ENCODE measurements around the gene NRP2. TPM values are rescaled to one million over a fixed set of nuclear protein-coding genes. Genes with fewer than 3 reads are reported as not detected.

Gene NRP2
- total RNA-seq, 2 experiments from 2014 or later: 1.4 to 2.3 TPM

- H3K4me1 Mint-ChIP-seq: peaks cover 4% of the 10 kb centered on the region
- H3K27ac Mint-ChIP-seq: no peak overlapping the region
- peaks cover 3% of the 10 kb centered on the region for H3K27me3 Mint-ChIP-seq
- ChIA-PET CTCF (no interaction called here), POLR2A (no interaction called here)
- no peaks in the 10 kb centered on the region for H3K9me3 Mint-ChIP-seq
- DNase-seq: no peak
- no peaks in the 10 kb centered on the region for H3K36me3 Mint-ChIP-seq (ENCODE audit: low read depth)
- no peak overlapping the region for H3K4me3 Mint-ChIP-seq
These were observed 17.4 kb downstream of the NRP2 start for GRCh38 chr2:205699515-205700289.

- CTCF ChIA-PET: no interaction called here
- Mint-ChIP-seq H3K4me1 (peaks cover 4% of the 10 kb centered on the region), H3K27ac (no peak overlapping the region), H3K9me3 (no peaks in the 10 kb centered on the region), H3K36me3 (ENCODE audit: low read depth) (no peaks in the 10 kb centered on the region), H3K4me3 (no peak overlapping the region), H3K27me3 (peaks cover 1% of the 10 kb centered on the region)
- DNase-seq: no peak
- POLR2A ChIA-PET: no interaction called here
These were observed 18.2 kb downstream of the NRP2 start for GRCh38 chr2:205700331-205701132.

GRCh38 chr2:205701509-205701908 lies 19.2 kb downstream of the NRP2 start:
- no peaks in the 10 kb centered on the region for H3K9me3 Mint-ChIP-seq
- H3K27ac Mint-ChIP-seq: no peak overlapping the region
- H3K27me3 Mint-ChIP-seq: peaks cover 1% of the 10 kb centered on the region
- CTCF ChIA-PET: no interaction called here
- DNase-seq: no peak
- no peak overlapping the region for H3K4me3 Mint-ChIP-seq
- peaks cover 12% of the 10 kb centered on the region for H3K4me1 Mint-ChIP-seq
- POLR2A ChIA-PET: no interaction called here
- H3K36me3 Mint-ChIP-seq (ENCODE audit: low read depth): no peaks in the 10 kb centered on the region

DNA sequence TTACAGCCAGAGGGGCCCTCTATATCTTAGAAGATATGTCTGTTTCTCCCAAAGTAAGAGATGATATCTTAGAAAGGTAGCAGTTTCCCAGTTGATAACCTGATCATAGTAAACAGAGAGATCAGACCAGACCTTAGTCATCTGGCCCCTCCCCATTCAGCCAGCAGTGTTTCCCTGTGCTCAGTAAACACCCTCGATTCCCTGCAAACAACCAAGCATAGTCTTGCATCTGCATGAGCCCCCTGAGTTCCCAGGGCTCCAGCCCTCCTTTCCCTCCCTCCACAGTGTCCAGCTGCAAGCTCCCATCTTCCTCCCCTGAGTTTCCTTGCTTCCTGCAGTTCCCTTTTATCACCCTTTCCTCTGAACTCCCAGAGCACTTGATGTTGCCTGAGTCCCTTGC lies 20.3 kb downstream of the NRP2 start:
- no peaks in the 10 kb centered on the region for H3K9me3 Mint-ChIP-seq
- no peak for DNase-seq
- no peaks in the 10 kb centered on the region for H3K36me3 Mint-ChIP-seq (ENCODE audit: low read depth)
- H3K27me3 Mint-ChIP-seq: no peaks in the 10 kb centered on the region
- no peak overlapping the region for H3K4me3 Mint-ChIP-seq
- no peak overlapping the region for H3K27ac Mint-ChIP-seq
- POLR2A ChIA-PET: no interaction called here
- peaks cover 22% of the 10 kb centered on the region for H3K4me1 Mint-ChIP-seq
- CTCF ChIA-PET: no interaction called here

- no peak overlapping the region for H3K27ac Mint-ChIP-seq
- no peak for DNase-seq
- CTCF ChIA-PET: no interaction called here
- peaks cover 26% of the 10 kb centered on the region for H3K4me1 Mint-ChIP-seq
- H3K36me3 Mint-ChIP-seq (ENCODE audit: low read depth): no peaks in the 10 kb centered on the region
- H3K4me3 Mint-ChIP-seq: no peak overlapping the region
- POLR2A ChIA-PET: no interaction called here
- H3K27me3 Mint-ChIP-seq: no peaks in the 10 kb centered on the region
- no peaks in the 10 kb centered on the region for H3K9me3 Mint-ChIP-seq
These were observed 21.3 kb downstream of the NRP2 start for GRCh38 chr2:205703471-205704126.

DNA sequence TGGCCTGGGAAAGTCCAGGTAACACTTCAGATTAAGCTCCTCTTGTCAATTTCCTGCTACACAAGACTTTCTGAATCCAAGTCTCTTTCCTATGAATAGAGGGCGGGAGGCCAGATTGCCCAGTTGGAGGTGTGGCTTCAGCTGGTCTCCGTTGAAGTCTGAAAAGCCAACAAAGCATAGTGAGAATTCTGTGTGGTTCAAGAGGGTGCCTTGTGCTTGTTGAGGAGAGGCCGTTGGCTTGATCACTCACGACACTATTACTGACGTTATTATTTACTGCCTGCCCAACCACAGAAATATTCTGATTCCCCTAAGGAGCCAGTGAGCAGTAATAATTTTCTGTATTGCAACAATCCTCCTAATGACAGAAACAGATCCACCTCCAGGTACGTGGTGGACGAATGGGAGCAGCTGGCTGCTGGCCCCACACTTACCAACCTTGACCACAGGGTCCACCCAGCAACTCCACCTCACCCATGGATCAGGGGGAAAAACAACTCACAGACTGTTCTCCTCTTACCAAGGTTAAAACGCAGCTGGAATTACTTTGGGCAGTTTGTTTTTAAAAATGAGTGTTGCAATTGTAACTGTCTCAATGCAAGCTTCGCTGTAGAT lies 21.9 kb downstream of the NRP2 start:
- DNase-seq: no peak
- ChIA-PET CTCF (no interaction called here), POLR2A (no interaction called here)
- H3K9me3 Mint-ChIP-seq: no peaks in the 10 kb centered on the region
- peaks cover 28% of the 10 kb centered on the region for H3K4me1 Mint-ChIP-seq
- H3K4me3 Mint-ChIP-seq: no peak overlapping the region
- H3K36me3 Mint-ChIP-seq (ENCODE audit: low read depth): no peaks in the 10 kb centered on the region
- H3K27me3 Mint-ChIP-seq: no peaks in the 10 kb centered on the region
- no peak overlapping the region for H3K27ac Mint-ChIP-seq

DNA sequence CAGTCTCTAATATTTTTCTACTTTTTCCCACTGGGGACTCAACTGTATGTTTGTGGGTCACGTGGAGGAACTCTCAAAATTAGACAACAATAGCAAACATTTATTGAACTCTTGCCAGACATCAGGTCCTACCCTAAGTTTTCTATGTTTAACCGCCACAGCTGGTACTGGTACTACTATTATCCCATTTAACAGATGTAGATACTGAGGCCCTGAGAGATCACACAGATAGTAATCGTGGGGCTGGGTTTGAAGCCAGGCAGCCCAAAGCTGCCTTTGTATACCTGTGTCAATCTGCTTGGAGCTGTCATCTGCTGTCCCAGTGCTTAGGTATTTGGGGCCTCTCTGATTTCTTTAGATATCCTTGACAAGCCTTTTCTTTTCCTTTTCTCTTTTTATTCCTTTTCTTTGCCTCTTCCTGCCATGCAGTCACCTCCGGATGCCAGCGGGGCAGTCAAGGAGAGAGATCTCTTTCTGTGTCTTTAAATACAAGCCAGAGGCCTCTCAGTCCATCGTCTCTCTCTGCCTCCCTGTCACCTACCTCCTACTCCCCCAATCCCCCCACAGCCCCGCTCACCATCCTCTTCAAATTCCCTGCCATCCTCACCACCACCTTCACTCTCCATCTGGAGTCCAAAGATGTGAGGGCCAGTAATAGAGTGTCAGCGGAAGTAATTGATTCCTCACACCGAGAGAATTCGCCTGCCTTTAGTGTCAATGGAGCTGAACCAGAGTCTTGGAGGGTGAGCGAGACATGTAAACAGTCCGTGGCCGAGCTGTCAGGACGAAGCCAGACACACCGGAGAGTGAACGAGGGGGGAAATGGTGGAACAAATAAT lies 23.4 kb downstream of the NRP2 start:
- no peaks in the 10 kb centered on the region for H3K36me3 Mint-ChIP-seq (ENCODE audit: low read depth)
- peaks cover 25% of the 10 kb centered on the region for H3K4me1 Mint-ChIP-seq
- no peaks in the 10 kb centered on the region for H3K27me3 Mint-ChIP-seq
- DNase-seq: no peak
- CTCF ChIA-PET: interaction anchor here (1.3 kb wide), 1 partner anchor 27 kb away, joined by 3 read pairs; no protein-coding TSS in a partner anchor
- POLR2A ChIA-PET: no interaction called here
- no peak overlapping the region for H3K4me3 Mint-ChIP-seq
- H3K27ac Mint-ChIP-seq: peak overlapping the region; percentile 85
- no peaks in the 10 kb centered on the region for H3K9me3 Mint-ChIP-seq

- Mint-ChIP-seq H3K27me3 (no peaks in the 10 kb centered on the region), H3K36me3 (ENCODE audit: low read depth) (no peaks in the 10 kb centered on the region), H3K27ac (peak overlapping the region; percentile 85), H3K4me3 (no peak overlapping the region), H3K4me1 (peaks cover 25% of the 10 kb centered on the region), H3K9me3 (no peaks in the 10 kb centered on the region)
- peak; percentile 57 for DNase-seq
- POLR2A ChIA-PET: interaction anchor here (1.2 kb wide), 1 partner anchor 25 kb away, joined by 3 read pairs; the partner anchor contains the start of gene NRP2
- CTCF ChIA-PET: interaction anchor here (1.3 kb wide), 1 partner anchor 28 kb away, joined by 3 read pairs; no protein-coding TSS in a partner anchor
These were observed 24.6 kb downstream of the NRP2 start for GRCh38 chr2:205706769-205707381.

DNA sequence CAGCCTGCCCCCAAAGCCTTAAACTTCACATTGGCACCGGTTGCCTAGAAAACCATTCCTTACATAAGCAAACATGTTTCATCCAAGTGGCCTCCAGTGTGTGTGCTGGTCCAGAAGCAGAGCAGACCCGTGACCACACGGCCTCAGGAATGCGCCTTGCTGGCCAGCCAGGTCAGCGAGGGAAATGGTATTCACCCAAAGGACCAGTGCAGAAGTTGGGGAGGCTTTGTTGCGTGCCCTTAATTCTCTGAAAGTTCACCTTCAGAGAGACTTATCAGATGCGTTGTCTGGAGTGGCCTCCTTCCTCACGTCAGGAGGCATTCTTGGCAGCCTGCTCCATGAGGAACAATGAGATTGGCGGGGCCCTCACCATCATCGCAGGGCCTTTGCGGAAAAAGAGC lies 25.9 kb downstream of the NRP2 start:
- H3K27me3 Mint-ChIP-seq: no peaks in the 10 kb centered on the region

DNA sequence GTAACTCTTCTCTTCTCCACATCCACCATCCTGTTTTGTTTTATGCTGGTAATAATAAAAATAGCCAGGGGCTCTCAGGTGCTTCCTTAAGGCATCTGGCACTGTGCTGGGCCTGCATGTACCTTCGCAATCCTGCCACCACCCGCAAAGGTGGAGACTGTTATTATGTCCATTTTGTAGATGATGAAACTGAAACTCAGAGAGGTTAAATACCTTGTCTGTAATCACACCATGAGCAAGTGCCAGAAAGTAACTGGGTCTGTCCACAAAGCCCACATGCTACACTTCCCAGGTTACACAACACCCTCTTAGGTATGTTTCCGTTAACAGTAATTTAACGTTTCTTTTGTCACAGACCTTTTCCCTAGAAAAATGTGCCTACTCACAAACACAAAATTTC lies 27.0 kb downstream of the NRP2 start:
- H3K4me1 Mint-ChIP-seq: peaks cover 25% of the 10 kb centered on the region
- ChIA-PET POLR2A (no interaction called here), CTCF (no interaction called here)
- H3K27me3 Mint-ChIP-seq: no peaks in the 10 kb centered on the region
- no peaks in the 10 kb centered on the region for H3K36me3 Mint-ChIP-seq (ENCODE audit: low read depth)
- no peak for DNase-seq
- H3K9me3 Mint-ChIP-seq: no peaks in the 10 kb centered on the region
- no peak overlapping the region for H3K4me3 Mint-ChIP-seq
- H3K27ac Mint-ChIP-seq: no peak overlapping the region

More for the DNA sequence above, 25.9 kb downstream of the NRP2 start:
- H3K4me1 Mint-ChIP-seq: peaks cover 25% of the 10 kb centered on the region
- no peak for DNase-seq
- H3K27ac Mint-ChIP-seq: no peak overlapping the region
- ChIA-PET CTCF (no interaction called here), POLR2A (no interaction called here)
- no peaks in the 10 kb centered on the region for H3K9me3 Mint-ChIP-seq
- no peak overlapping the region for H3K4me3 Mint-ChIP-seq
- no peaks in the 10 kb centered on the region for H3K36me3 Mint-ChIP-seq (ENCODE audit: low read depth)

GRCh38 chr2:205712508-205712907 lies 30.2 kb downstream of the NRP2 start:
- no peaks in the 10 kb centered on the region for H3K36me3 Mint-ChIP-seq (ENCODE audit: low read depth)
- ChIA-PET CTCF (interaction anchor here (0.7 kb wide), 1 partner anchor 842 kb away, joined by 3 read pairs; no protein-coding TSS in a partner anchor), POLR2A (no interaction called here)
- DNase-seq: no peak
- H3K27me3 Mint-ChIP-seq: no peaks in the 10 kb centered on the region
- H3K4me1 Mint-ChIP-seq: peaks cover 9% of the 10 kb centered on the region
- H3K9me3 Mint-ChIP-seq: no peaks in the 10 kb centered on the region
- H3K27ac Mint-ChIP-seq: no peak overlapping the region
- no peak overlapping the region for H3K4me3 Mint-ChIP-seq

DNA sequence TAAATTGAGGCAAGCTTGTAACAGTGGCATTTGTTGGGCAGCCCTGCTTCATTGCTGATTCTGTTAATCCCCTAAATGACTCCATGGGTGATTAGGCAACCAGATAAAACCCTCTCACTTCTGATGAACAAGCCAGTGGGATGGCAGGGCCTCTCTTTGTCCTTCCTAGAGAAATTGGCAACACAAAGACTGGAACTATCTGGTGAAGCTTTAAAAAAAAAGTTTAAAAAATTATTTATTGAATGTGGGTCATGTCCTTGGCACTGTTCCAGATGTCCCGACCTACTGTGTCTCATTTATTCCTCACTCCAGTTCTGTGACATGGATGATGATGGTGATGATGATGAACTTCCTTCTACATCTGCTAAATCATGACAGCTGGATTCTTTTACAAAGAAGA lies 30.8 kb downstream of the NRP2 start:
- H3K4me3 Mint-ChIP-seq: no peak overlapping the region
- ChIA-PET POLR2A (no interaction called here), CTCF (interaction anchor here (0.7 kb wide), 1 partner anchor 843 kb away, joined by 3 read pairs; no protein-coding TSS in a partner anchor)
- no peaks in the 10 kb centered on the region for H3K27me3 Mint-ChIP-seq
- no peak for DNase-seq
- no peak overlapping the region for H3K27ac Mint-ChIP-seq
- H3K9me3 Mint-ChIP-seq: no peaks in the 10 kb centered on the region
- no peaks in the 10 kb centered on the region for H3K36me3 Mint-ChIP-seq (ENCODE audit: low read depth)
- peaks cover 6% of the 10 kb centered on the region for H3K4me1 Mint-ChIP-seq

Measured in activated CD4-positive, alpha-beta memory T cell treated with anti-CD3 and anti-CD28 coated beads, Interleukin-2, amount 10 ng/mL, durations not matched to agents 7 days and 5 days (primary cell).